Choroid plexus epithelial cell (primary cell): ENCODE measurements around the gene TPRX2.

Experiments used
- DNase-seq: peaks from one replicate; pipeline ENCODE4 v3.0.0-alpha.2; 2010; ENCODE audit warnings: low read depth
- H3K4me3 ChIP-seq: 2 replicates; pipeline ENCODE4 v1.5.1; 2011; ENCODE audit warnings: low read depth, mild to moderate bottlenecking, control low read depth, low read length, moderate library complexity
- CTCF ChIP-seq: conservative IDR thresholded peaks from 2 replicates; pipeline ENCODE4 v1.5.1; 2011; ENCODE audit warnings: low read depth, mild to moderate bottlenecking, control low read depth, inconsistent platforms, low read length, moderate library complexity

TPRX2 gene

GRCh38 chr19:47886010-47886559 lies 27.1 kb downstream of the TPRX2 start, which contains the start of gene SULT2A1:
Gene SULT2A1 (minus strand): TSS chr19:47886315. CDS start chr19:47886257, 58 bp downstream.
- no peak for TF ChIP-seq CTCF
- DNase-seq, result peak; percentile 0
- no peak within 1 kb of the TSS for H3K4me3 ChIP-seq

- no peak overlapping the region for H3K4me3 ChIP-seq
- DNase-seq, result no peak
- TF ChIP-seq CTCF, result no peak
Measured at GRCh38 chr19:47890865-47891621, 32.0 kb downstream of the TPRX2 start.

- no peak for DNase-seq
- H3K4me3 ChIP-seq, result no peak overlapping the region
- no peak for TF ChIP-seq CTCF
Measured at GRCh38 chr19:47891622-47891922, 32.5 kb downstream of the TPRX2 start.

GRCh38 chr19:47891923-47892666 lies 33.1 kb downstream of the TPRX2 start:
- peak; percentile 43 for DNase-seq
- no peak for TF ChIP-seq CTCF
- no peak overlapping the region for H3K4me3 ChIP-seq

GRCh38 chr19:47895165-47895782 lies 36.2 kb downstream of the TPRX2 start:
- H3K4me3 ChIP-seq, result no peak overlapping the region
- no peak for DNase-seq
- TF ChIP-seq CTCF, result no peak

GRCh38 chr19:47896019-47896418 lies 37.0 kb downstream of the TPRX2 start:
- no peak overlapping the region for H3K4me3 ChIP-seq
- no peak for TF ChIP-seq CTCF
- no peak for DNase-seq
